Measurements from ENCODE around the gene AGBL5. TPM values are rescaled to one million over a fixed set of nuclear protein-coding genes. Genes with fewer than 3 reads are reported as not detected.

The AGBL5 gene, protein sequence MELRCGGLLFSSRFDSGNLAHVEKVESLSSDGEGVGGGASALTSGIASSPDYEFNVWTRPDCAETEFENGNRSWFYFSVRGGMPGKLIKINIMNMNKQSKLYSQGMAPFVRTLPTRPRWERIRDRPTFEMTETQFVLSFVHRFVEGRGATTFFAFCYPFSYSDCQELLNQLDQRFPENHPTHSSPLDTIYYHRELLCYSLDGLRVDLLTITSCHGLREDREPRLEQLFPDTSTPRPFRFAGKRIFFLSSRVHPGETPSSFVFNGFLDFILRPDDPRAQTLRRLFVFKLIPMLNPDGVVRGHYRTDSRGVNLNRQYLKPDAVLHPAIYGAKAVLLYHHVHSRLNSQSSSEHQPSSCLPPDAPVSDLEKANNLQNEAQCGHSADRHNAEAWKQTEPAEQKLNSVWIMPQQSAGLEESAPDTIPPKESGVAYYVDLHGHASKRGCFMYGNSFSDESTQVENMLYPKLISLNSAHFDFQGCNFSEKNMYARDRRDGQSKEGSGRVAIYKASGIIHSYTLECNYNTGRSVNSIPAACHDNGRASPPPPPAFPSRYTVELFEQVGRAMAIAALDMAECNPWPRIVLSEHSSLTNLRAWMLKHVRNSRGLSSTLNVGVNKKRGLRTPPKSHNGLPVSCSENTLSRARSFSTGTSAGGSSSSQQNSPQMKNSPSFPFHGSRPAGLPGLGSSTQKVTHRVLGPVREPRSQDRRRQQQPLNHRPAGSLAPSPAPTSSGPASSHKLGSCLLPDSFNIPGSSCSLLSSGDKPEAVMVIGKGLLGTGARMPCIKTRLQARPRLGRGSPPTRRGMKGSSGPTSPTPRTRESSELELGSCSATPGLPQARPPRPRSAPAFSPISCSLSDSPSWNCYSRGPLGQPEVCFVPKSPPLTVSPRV
- 10.6 and 20.4 TPM in 2 replicates for total RNA-seq

DNA sequence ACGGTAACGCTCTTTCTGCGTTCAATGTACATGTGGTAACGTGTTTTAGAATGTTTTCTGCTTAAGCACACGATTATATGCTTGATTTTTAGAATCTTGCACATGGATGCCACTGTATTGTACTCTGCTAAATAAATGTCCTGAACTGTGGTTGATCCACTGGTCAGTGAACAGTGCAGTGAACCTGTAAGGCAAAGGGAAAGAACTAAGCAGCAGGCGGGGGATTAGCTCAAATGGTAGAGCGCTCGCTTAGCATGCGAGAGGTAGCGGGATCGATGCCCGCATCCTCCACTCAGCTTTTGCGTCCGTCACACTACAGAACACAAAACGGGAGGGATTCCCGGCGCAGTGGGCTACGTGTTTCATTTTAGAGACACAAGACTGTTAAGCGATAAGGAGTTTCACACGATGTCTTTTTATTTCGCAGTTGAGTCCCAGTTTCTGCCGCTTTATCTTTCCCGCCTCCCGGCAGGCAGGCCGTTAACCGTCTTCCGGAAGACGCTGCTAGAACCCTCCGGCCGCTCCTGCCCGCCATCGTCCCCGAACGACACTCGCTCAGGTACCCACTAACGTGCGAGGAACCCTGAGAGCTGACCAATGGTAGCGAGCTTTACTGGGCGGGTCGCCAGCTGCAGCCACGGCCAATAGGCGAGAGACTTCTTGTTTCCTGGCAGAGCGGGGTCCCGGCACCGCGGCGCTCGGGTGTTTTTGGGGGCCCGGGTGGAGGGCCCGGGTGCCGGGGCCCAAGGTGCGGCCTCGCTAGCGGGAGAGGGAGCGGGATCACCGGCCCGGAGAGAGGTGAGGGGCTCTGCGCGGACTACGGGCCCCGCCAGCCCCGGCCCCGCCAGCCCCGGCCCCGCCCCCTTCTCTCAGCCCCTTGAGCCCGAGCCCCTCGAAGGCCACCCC lies at the start of gene AGBL5:
Gene AGBL5 (plus strand): TSS at position 673 of the 906 bp plus-strand sequence. CDS start 1,291 bp downstream, outside the sequence.

DNA sequence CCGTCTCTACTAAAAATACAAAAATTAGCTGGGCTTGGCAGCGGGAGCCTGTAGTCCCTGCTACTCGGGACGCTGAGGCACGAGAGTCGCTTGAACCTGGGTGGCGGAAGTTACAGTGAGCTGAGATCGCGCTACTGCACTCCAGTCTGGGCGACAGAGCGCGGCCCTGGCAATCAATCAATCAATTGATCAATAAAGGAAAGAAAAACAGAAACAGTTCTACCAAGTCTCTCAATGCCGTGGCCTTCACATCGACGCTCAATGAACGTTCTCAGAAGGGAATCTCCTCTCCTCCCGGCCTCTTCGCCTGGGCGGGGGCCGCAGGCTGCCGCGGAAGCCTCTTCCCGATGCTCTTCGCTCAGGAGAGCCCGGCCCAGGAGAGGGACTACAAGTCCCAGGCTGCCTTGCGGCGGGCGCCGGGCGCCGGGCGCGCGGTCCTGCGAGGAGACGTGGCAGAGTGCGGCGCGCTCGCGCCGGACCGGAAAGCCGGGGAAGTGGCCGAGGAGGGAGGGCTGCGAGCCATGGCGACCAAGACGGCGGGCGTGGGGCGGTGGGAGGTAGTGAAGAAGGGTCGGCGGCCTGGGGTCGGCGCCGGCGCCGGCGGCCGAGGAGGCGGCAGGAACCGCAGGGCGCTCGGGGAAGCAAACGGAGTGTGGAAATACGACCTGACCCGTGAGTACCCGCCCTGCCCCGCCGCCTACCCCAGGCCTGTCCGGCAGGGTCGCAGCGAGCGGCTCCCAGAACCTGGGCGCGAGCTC lies 18.8 kb upstream of the AGBL5 start, which contains the start of gene TMEM214:
Gene TMEM214 (plus strand): TSS at position 471 of the 758 bp plus-strand sequence. CDS start 51 bp downstream, at position 522.

DNA sequence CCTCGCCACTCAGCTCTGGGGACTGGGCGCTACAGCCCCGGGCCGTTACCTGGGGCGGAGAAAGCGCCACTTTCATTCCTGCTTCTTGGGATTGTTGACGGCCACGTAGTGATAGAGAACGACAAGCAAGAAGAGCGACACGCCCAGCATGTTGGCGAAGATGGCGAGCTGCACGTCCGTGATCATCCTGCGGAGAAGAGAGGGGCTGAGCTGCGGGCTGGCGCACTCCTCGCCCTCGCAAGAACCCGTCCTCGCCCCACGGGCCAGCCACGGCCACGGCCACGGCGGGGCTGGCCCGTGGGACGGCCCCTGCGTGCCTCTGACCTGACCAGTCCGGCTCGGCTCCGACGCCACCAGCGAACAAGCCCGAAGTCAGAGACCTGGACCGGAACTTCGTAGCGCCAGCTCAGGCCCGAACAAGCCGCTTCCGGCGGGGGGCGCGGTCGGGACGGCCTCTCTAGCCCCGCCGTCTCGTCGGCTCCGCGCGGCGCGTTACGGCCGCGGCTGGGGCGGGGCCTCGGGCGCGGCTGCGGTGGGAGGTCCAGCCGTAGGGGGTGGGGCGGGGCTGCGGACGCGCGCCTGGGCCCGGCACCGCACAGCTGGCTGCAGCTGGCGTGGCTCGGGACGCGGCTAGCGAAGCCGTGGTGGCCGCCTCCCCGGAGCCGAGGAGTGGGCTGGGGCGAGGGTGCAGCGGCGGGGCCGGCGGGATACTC lies 20.0 kb downstream of the AGBL5 start, which contains the start of gene OST4:
Gene OST4 (minus strand): TSS at position 378 of the 713 bp plus-strand sequence.

DNA sequence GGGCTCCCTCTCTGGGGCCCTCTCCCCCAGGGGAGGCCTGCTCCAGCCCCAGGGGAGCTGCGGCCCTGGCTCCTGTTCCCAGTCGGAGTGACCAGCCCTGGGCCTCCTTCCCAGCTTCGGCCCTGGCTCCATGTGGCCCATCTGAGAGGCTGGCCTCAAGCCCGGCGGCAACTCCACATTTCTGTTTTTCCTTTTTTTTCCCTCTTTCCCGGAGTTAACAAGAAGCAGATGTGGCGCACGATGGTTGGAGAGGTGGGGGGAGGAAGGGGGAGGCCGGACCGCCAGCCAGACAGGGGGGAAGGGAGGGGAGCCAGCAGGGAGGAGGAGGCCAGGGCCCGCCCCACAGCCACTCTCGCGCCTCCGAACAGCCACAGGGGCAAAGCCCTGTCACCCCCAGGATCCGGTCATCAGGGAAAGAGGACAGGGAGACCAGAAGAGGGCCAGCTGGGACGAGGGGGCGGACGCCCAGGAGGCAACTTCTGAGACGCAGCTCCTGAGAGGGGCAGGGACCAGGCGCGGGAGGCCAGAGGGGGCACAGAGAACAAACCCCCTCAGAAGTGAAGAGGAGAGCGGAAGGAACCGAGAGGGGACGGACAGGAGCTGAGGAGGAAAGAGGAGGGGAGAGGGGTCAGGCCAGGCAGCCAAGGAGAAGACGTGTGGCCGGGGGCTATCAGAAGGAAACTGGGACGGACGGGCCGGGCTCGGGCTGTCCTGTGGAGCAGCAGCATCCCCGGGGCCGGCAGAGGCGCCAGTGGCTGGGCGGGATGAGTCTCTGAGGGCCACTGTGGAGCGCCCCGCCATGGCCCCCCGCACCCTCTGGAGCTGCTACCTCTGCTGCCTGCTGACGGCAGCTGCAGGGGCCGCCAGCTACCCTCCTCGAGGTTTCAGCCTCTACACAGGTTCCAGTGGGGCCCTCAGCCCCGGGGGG lies 27.1 kb downstream of the AGBL5 start, which contains the start of gene EMILIN1:
Gene EMILIN1 (plus strand): TSS at position 349 of the 928 bp plus-strand sequence. CDS start 451 bp downstream, at position 800.

DNA sequence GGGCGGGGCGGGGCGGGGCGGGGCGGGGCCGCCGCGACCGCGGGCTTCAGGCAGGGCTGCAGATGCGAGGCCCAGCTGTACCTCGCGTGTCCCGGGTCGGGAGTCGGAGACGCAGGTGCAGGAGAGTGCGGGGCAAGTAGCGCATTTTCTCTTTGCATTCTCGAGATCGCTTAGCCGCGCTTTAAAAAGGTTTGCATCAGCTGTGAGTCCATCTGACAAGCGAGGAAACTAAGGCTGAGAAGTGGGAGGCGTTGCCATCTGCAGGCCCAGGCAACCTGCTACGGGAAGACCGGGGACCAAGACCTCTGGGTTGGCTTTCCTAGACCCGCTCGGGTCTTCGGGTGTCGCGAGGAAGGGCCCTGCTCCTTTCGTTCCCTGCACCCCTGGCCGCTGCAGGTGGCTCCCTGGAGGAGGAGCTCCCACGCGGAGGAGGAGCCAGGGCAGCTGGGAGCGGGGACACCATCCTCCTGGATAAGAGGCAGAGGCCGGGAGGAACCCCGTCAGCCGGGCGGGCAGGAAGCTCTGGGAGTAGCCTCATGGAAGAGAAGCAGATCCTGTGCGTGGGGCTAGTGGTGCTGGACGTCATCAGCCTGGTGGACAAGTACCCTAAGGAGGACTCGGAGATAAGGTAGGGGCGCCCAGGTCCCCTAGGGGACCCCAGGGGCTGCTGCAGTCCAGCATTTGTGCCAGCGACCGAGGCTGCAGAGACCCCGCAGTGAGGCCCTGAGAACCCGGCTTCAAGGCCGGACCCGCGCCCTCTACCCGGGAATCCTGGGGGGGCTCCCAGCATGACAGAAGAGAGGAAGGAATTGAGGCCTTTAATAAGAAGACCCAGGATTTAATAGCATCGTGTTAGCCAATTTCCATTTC lies 35.5 kb downstream of the AGBL5 start, which contains the start of gene KHK:
Gene KHK (plus strand): TSS at position 49 of the 870 bp plus-strand sequence. CDS start 488 bp downstream, at position 537.

DNA sequence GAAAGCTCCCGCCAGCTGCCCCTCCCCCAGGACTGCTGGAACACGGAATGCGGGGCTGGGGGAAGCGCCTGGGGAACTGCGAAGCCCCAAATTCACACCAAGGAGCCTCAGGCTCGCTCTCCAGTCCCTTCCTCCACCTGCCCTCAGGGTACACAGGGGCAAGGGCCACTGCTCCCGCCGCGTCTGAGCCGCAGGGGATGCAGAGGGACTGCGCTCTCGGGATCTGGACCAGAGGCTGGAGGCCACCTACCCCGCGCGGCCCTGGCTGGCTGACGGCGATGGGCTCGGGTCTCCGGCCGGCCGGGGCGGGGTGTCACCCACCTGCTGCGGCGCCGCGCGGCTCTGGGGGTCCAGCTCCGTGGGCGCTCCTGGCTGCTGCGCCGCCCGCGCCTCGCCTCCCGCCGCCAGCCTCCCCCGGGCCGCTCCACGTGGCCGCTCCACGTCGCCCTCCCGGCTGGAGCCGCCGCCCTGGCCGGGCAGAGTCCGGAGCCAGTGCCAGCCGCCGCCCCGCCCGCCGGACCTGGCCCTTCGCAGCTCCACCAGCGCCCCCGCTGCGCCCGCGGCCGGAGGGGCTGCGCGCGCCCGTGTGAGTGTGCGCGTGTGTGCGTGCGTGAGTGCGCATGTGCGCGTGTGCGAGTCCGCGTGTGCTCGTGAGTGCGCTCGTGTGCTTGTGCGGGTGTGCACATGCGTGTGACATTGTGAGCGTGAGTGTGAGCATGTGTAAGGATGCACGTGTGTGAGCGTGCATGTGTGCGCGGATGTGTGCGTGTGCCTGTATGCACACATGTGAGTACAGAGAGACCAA lies 67.3 kb downstream of the AGBL5 start, which contains the start of gene CGREF1:
Gene CGREF1 (minus strand): TSS at position 604 of the 805 bp plus-strand sequence. CDS start 14,762 bp downstream, outside the sequence.

Other genes starting within 250 kb of the AGBL5 start
- not detected in 2 replicates for gene DPYSL5, start 203.5 kb upstream of the AGBL5 start, total RNA-seq
- gene MAPRE3, start 81.0 kb upstream of the AGBL5 start, total RNA-seq = 2.1 and 9.8 TPM in 2 replicates
- 18.5 and 19.6 TPM in 2 replicates for gene TMEM214, start 18.7 kb upstream of the AGBL5 start, total RNA-seq
- 254 and 377 TPM in 2 replicates for gene OST4, start 20.0 kb downstream of the AGBL5 start, total RNA-seq
- gene EMILIN1, start 26.9 kb downstream of the AGBL5 start, total RNA-seq = 0.34 and 0.36 TPM in 2 replicates
- gene KHK, start 35.1 kb downstream of the AGBL5 start, total RNA-seq = 0.34 and 0.78 TPM in 2 replicates
- 1.0 and 1.8 TPM in 2 replicates for gene CGREF1, start 67.5 kb downstream of the AGBL5 start, total RNA-seq
- not detected in 2 replicates for gene ABHD1, start 72.1 kb downstream of the AGBL5 start, total RNA-seq
- gene PREB, start 83.0 kb downstream of the AGBL5 start, total RNA-seq = 39.4 and 82.7 TPM in 2 replicates
- gene PRR30, start 87.7 kb downstream of the AGBL5 start, total RNA-seq = not detected in 2 replicates
- gene TCF23, start 97.3 kb downstream of the AGBL5 start, total RNA-seq = under 0.01 TPM in 1 of 2 replicates, not detected in the other
- 122 and 193 TPM in 2 replicates for gene ATRAID, start 160.4 kb downstream of the AGBL5 start, total RNA-seq
- 22.9 and 34.7 TPM in 2 replicates for gene SLC5A6, start 160.6 kb downstream of the AGBL5 start, total RNA-seq
- 34.9 and 61.9 TPM in 2 replicates for gene CAD, start 165.7 kb downstream of the AGBL5 start, total RNA-seq
- not detected in 2 replicates for gene SLC30A3, start 211.4 kb downstream of the AGBL5 start, total RNA-seq
- gene DNAJC5G, start 223.8 kb downstream of the AGBL5 start, total RNA-seq = not detected in 2 replicates
- not detected in 2 replicates for gene TRIM54, start 230.8 kb downstream of the AGBL5 start, total RNA-seq

All from nasal cavity respiratory epithelium epithelial cell of viscerocranial mucosa (primary cell).